RWPE1 (cell line): ENCODE results near the gene HRAS.
A peak's percentile ranks its signal among the peaks of the same experiment; 100 is the strongest.

Experiments
- CTCF ChIA-PET: fragments of 350-600 bp; sonication (Branson Sonifier 250); formaldehyde crosslinking; extraction: SDS; loops from one replicate; lab custom pipeline; 2021; lab: Yijun Ruan, JAX
- POLR2A ChIA-PET: fragments of 400-600 bp; formaldehyde crosslinking; extraction: SDS; loops from one replicate; lab custom pipeline; 2020; ENCODE audit warnings: antibody characterized with exemption; ENCODE audit not compliant: low non-redundant PET; lab: Yijun Ruan, JAX
- DNase-seq: peaks from one replicate; pipeline ENCODE4 v3.0.0; 2012; ENCODE audit warnings: low spot score
- H3K27ac ChIP-seq: fragments of 450-650 bp; 2 replicates; pipeline ENCODE4 v1.5.1; 2017
- TF ChIP-seq, protein P1 (sequence below): fragments of 450-650 bp; conservative IDR thresholded peaks from 2 replicates; pipeline ENCODE4 v1.5.1; 2017; ENCODE audit warnings: low read depth, mild to moderate bottlenecking

HRAS gene

DNA sequence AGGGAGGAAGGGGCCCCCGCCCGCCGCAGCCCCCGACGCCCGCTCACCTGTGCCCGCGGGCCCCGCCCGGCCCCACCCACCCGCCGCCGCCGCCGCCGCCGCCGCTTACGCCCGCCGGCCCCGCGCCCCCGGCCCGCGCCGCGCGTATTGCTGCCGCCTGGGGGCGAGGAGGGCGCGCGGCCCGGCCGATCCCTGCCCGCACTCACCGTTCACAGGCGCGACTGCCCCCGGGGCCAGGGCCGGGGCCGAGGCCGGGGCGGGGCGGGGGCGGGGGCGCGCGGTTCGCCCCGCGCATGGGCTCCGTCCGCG, 212 bp downstream of the HRAS start:
- no peak for DNase-seq
- CTCF ChIA-PET = interaction anchor here (0.6 to 1.0 kb wide), 2 partner anchors 17 to 136 kb away, joined by 3 to 6 read pairs; no protein-coding TSS in a partner anchor
- peak overlapping the region; percentile 99 for H3K27ac ChIP-seq
- POLR2A ChIA-PET = no interaction called here
- TF ChIP-seq, protein P1, sequence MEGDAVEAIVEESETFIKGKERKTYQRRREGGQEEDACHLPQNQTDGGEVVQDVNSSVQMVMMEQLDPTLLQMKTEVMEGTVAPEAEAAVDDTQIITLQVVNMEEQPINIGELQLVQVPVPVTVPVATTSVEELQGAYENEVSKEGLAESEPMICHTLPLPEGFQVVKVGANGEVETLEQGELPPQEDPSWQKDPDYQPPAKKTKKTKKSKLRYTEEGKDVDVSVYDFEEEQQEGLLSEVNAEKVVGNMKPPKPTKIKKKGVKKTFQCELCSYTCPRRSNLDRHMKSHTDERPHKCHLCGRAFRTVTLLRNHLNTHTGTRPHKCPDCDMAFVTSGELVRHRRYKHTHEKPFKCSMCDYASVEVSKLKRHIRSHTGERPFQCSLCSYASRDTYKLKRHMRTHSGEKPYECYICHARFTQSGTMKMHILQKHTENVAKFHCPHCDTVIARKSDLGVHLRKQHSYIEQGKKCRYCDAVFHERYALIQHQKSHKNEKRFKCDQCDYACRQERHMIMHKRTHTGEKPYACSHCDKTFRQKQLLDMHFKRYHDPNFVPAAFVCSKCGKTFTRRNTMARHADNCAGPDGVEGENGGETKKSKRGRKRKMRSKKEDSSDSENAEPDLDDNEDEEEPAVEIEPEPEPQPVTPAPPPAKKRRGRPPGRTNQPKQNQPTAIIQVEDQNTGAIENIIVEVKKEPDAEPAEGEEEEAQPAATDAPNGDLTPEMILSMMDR = no peak

DNA sequence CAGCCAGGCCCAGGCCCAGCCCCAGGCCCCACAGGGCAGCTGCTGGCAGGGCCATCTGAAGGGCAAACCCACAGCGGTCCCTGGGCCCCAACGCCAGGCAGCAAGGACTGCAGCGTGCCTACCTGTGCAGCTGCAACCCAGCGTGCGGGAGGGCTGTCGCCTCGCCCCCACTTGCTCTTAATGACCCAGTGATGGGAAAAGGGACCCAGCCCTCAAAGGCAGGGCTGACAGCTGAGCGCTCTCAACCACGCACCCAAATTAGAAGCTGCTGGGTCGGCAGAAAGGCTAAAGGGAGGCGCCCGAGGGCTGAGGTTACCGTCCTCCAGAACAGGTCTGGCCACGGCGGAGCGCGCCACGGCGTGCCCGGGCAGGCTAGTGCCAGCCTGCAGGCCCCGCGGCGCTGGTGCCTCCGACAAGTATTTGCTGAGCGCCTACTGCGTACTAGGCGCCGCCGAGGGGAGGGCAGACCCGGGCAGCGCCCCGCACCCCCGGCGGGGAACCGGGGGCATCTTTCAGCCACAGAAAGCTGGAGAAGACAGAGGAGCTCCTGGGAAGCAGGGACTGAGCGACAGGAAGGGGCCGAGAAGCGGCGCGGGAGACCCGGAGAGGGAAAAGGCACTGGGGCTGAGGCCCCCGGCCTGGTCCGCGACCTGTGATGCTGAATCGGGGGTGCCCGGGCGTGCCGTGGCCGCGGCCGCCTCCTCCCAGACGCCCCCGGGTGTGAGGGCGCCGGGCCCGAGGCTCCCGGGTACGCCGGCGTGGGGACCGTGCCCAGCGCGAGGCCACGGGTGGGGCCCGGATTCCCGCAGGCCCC, 773 bp downstream of the HRAS start:
- peak overlapping the region; percentile 99 for H3K27ac ChIP-seq
- TF ChIP-seq, protein P1 = no peak
- POLR2A ChIA-PET = interaction anchor here (0.6 to 0.9 kb wide), 2 partner anchors 24 to 122 kb away, joined by 3 to 10 read pairs; no protein-coding TSS in a partner anchor
- CTCF ChIA-PET = interaction anchor here (0.6 to 3.0 kb wide), 3 partner anchors 16 to 539 kb away, joined by 3 to 15 read pairs (median 6); no protein-coding TSS in a partner anchor
- peak; percentile 79 for DNase-seq

- TF ChIP-seq, protein P1 = no peak
- no peak for DNase-seq
Observed at GRCh38 chr11:533586-534395, 1.6 kb downstream of the HRAS start.

DNA sequence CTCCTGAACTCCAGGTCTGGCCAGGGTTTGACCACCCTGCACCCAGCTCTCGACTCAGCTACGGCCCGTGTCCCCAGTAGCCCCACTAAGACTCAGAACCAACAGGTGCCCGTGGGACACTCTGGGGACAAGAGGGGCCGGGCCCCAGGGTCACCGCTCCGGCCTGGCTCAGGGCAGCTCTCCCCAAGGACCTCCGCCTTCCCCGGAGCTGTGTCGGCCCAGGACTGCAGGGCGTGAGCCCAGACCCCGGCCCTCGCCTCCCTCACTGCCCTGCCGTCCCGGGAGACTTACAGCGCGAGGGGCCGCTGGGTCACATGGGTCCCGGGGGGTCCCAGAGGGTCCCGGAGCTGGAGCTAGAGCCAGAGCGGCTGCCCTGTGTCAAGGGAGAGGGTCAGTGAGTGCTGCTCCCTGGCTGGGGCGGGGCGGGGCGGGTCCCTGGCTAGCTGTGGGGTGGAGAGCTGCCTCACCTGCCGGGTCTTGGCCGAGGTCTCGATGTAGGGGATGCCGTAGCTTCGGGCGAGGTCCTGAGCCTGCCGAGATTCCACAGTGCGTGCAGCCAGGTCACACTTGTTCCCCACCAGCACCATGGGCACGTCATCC, 2.3 kb downstream of the HRAS start:
- TF ChIP-seq, protein P1 = no peak
- H3K27ac ChIP-seq = peak overlapping the region; percentile 99
- CTCF ChIA-PET = interaction anchor here (0.7 to 3.0 kb wide), 2 partner anchors 15 to 24 kb away, joined by 3 to 15 read pairs; no protein-coding TSS in a partner anchor
- no peak for DNase-seq
- POLR2A ChIA-PET = no interaction called here

More at GRCh38 chr11:533586-534395, 1.6 kb downstream of the HRAS start:
- ChIA-PET CTCF (interaction anchor here (0.6 to 3.0 kb wide), 2 partner anchors 15 to 178 kb away, joined by 3 to 15 read pairs; no protein-coding TSS in a partner anchor), POLR2A (interaction anchor here (0.6 to 0.9 kb wide), 2 partner anchors 23 to 121 kb away, joined by 3 to 10 read pairs; no protein-coding TSS in a partner anchor)
- peak overlapping the region; percentile 99 for H3K27ac ChIP-seq

DNA sequence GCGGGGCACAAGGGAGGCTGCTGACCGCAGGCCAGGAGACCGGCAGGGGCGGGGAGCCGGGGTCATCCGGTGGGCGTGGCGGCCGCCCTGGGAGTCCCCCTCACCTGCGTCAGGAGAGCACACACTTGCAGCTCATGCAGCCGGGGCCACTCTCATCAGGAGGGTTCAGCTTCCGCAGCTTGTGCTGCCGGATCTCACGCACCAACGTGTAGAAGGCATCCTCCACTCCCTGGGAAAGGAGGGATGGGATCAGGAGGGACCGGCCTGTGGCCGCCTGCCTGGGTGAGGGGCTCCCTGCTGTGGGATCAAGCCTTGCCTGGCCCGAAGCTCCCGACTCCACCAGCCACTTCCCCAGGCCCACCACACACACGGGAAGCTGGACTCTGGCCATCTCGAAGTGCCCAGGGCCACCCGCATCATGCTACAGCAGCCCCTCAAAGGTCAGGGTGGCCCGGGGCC, 2.8 kb downstream of the HRAS start:
- ChIA-PET POLR2A (no interaction called here), CTCF (interaction anchor here (0.5 to 3.0 kb wide), 3 partner anchors 14 to 114 kb away, joined by 3 to 15 read pairs (median 3); no protein-coding TSS in a partner anchor)
- peak overlapping the region; percentile 99 for H3K27ac ChIP-seq
- TF ChIP-seq, protein P1 = no peak
- no peak for DNase-seq
